ENCODE data around the gene SPEM1.

GRCh38 chr17:7403043-7403726, 16.9 kb upstream of the SPEM1 start:
- TF ChIP-seq GATA3 (IDR thresholded peaks at IDR 0.05; ENCODE audit: low read depth, low read length) (no peak), GATA2 (IDR thresholded peaks at IDR 0.05; ENCODE audit: low read depth, low read length) (no peak)

Measured in SH-SY5Y (cell line).